Pulmonary artery endothelial cell (primary cell): ENCODE measurements around the gene CLPTM1L. TPM values are rescaled to one million over a fixed set of nuclear protein-coding genes. Genes with fewer than 3 reads are reported as not detected.

Source experiments
- DNase-seq: peaks from one replicate; pipeline ENCODE4 v3.0.0-alpha.2; 2011; ENCODE audit warnings: low read depth, low spot score
- total RNA-seq: library from RNA; depleted of rRNA; stranded (reverse); fragments of >200 nt; gene quantifications from 2 replicates; pipeline ENCODE4 v1.2.3, GENCODE V29; 2014

Gene CLPTM1L, protein sequence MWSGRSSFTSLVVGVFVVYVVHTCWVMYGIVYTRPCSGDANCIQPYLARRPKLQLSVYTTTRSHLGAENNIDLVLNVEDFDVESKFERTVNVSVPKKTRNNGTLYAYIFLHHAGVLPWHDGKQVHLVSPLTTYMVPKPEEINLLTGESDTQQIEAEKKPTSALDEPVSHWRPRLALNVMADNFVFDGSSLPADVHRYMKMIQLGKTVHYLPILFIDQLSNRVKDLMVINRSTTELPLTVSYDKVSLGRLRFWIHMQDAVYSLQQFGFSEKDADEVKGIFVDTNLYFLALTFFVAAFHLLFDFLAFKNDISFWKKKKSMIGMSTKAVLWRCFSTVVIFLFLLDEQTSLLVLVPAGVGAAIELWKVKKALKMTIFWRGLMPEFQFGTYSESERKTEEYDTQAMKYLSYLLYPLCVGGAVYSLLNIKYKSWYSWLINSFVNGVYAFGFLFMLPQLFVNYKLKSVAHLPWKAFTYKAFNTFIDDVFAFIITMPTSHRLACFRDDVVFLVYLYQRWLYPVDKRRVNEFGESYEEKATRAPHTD
- 343 and 431 TPM in 2 replicates for total RNA-seq

DNA sequence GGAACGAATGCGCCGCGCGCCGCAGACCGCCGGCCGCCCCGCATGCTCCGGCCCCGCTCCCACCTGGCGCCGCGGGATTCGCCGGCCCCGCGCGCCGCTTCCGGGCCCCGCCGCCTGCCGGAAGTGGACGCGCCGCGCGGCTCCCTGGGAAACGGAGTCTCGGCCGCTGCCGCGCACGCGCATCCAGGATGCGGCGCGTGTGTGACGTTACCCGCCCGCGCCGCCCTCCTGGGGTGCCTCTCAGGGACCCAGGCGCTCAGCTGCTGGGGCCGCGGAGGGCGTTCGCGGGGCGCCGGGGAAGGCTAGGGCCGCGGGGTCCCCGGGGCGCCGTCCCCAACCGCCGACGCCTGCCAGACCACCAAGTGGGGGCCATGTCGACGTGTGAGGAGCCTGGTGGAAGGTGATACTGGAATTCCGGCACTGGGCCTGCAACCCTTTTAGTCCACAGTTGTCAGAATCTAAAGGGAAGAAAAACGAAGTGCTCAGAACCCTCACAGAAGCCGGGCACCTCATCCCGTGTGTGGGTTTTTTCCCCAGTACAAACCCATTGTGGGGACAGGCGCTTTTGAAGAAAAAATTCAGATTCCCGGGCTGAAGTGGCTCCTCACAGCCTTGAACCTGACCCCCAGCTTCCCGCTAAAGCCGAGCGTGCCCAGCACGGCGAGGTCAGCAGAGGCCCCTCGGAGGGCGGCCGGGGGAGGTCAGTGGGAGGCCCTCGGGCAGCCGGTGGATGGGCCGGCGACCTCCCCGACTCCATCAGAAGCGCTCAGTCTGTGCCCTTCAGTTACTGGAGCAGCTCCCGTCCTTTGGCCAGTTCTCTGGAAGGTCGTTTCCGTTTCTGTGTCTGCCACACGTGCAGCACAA is at the start of gene CLPTM1L:
TSS of gene CLPTM1L (minus strand) at position 125 of the 864 bp plus-strand sequence. CDS start 258 bp downstream, outside the sequence.
- DNase-seq = peak; percentile 35

DNA sequence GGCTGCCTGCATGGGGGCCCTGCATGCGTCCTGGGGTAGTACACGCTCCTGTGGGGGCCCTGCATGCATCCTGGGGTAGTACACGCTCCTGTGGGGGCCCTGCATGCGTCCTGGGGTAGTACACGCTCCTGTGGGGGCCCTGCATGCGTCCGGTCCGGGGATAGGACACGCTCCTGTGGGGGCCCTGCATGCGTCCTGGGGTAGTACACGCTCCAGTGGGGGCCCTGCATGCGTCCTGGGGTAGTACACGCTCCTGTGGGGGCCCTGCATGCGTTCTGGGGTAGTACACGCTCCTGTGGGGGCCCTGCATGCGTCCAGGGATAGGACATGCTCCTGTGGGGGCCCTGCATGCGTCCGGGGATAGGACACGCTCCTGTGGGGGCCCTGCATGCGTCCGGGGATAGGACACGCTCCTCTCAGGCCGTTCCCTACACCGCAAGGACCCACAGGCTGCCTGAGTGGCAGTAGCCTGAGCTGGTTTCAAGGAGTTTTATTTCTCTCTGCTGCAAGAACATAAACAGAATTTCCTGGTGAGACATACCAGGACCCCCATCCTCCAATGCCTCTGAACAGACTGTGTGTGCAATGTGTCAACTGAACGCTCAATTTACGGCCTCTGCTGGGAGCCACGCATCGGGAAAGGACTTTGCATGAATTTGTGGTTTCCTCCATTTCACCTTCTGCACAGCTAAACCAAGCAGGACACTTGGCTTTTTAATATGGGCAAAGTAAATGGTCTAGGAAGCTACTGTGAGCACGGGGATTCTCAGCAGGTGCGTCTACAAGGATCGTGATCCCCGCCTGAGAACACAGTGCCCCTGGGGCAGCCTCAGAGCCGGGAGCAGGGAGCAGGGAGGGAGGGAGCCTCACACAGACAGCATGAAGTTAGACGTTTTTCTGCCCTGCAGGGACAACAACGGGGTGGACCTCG is 48.9 kb upstream of the CLPTM1L start:
- DNase-seq = no peak

DNA sequence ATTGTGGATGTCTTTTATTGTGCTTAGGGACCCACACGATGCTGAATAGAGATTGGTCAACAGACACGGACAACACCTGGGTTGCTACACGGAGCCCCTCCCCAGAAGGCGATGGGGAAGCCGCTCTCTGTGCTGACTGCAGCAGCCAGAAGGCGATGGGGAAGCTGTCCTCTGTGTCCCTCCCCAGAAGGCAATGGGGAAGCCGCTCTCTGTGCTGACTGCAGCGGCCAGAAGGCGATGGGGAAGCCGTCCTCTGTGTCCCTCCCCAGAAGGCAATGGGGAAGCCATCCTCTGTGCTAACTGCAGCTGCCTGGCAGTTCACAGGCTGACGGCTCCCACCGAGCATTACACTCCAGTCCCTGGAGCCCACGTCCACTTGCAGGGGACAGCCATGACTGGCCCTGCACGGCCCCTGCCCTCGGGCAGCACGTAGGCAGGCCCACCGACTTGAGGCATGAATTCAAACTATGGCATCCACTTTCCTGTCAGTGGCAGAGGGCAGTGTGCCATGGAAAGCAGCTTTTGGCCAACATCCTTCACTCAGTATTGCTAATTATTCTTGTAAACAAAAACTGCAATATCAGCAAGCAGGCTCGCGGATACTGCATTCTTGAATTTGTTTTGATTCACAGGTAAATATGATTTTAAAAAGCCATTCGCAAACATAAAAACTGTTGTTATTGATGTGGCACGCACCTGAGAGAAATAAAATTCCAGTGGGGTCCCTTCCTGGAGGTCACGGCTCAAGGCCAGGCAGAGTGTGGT is 48.1 kb upstream of the CLPTM1L start:
- no peak for DNase-seq

DNA sequence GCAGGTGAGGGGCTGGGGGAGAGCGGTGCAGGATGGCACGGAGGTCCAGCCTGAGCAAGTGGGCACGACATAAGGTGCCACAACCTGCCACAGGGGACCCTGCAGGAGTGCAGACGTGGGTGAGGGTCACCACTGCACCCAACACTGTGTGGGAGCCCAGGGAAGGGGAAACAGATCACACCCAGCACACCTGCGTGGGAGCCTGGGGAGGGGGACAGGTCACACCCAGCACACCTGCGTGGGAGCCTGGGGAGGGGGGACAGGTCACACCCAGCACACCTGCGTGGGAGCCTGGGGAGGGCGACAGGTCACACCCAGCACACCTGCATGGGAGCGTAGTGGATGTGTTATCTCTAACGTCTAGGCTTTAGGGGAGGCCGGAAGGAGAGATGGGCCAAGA is 47.4 kb upstream of the CLPTM1L start:
- no peak for DNase-seq

DNA sequence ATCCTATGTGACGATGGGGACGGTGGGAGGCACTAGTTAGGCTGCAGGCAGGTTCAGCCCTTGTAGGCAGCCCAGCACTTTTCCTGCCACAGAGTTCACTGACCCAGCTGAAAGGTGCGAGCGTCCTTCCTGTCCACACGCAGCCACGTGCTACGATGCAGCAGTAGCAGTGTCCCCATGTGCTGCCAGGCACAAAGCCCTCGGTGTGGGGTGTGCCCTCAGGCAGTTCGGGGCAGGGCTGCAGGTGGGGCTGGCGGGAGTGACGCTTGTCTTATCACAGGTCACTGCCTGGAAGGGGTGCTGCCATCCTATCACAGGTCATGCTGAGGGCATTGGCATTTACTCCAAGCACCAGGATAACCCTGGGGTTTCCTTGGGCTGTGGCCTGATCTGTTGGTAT is 46.8 kb upstream of the CLPTM1L start:
- no peak for DNase-seq

DNA sequence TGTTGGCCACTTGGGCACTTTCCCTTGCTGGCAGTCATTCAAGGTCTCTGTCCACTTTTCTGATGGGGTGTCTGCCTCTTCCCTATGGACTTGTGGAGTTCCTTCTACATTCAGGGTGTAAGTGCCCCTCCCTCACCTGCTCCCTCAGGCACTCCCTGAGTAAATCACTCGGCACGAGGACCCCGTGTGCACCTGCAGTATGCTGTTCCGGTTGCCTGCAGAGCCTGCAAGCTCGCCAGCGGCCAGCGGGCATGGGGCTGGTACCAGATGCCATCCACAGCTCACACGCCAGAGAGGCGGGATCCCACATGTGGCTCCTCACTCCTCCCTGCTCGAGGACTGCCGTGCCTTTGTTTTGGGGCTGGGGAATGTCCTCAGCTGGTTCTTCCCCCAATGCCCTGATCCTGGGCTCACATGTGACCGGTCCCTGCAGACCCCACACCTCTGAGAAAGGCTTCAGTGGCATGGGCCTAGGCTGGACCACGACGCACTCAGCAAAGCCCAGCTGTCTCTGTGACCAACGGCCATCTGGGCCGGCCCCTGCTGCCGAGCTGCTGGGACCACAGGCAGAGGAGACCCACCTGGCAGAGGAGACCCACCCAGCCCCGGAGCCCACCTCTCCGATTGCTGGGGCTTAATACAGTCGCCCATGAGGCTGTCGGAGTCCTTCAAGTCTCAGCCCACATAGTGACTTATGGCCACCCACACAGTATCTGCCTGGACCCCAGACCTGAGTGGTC is 46.1 kb upstream of the CLPTM1L start:
- DNase-seq = no peak

DNA sequence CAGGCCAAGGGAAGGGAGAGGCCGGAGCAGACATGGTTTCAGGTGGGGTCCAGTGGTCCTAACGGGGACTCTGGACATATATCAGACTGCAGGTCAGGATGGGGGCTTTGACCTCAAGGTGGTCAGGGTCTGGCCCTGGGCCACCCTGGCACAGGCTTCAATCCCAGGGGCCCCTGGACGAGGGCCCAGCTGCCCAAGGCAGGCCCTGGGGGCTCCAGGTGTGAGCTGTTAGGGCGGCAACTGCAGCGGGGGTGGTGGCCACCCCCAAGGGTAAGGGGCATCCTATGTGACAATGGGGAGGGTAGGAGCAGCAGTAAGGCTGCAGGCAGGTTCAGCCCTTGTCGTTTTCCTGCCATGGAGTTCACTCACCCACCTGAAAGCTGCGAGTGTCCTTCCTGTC is 45.4 kb upstream of the CLPTM1L start:
- DNase-seq = no peak

DNA sequence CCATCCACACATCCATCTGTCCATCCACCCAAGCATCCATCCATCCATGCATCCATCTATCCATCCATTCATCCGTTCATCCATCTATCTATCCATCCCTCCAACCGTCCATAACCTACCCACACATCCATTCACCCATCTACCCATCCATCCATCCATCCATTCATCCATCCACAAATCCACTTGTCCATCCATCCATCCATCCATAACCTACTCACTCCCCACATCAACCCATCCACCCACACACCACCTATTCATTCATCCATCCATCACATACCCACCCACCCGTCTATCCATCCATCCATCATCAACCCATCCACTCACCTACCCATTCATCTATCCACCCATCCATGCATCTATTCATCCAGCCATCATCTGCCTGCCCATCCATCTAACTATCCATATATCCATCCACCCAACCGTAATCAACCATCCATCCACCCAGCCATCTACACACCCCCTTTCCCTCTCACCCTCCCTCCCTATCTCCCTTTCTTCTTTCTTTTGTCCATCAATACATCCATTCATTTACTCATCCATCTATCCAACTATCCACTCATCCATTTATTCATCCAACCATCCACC is 43.6 kb upstream of the CLPTM1L start:
- no peak for DNase-seq

DNA sequence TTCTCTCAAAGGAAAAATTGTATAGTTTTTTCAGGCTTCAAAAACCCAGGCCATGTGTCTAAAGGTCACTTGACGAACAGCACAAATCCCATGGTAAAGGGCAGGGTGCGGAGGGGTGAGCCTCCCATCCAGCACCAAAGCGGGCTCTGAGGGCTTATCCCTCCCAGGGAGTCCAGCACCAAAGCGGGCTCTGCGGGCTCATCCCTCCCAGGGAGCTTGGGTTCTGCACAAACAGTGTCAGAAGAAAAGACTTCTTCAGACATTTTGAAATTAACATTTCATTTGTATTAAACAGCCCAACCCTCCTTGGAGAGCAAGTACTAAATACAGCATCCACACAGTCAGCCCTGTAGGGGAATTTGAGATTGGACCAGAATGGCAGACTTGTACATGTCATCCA is 43.0 kb upstream of the CLPTM1L start:
- no peak for DNase-seq

DNA sequence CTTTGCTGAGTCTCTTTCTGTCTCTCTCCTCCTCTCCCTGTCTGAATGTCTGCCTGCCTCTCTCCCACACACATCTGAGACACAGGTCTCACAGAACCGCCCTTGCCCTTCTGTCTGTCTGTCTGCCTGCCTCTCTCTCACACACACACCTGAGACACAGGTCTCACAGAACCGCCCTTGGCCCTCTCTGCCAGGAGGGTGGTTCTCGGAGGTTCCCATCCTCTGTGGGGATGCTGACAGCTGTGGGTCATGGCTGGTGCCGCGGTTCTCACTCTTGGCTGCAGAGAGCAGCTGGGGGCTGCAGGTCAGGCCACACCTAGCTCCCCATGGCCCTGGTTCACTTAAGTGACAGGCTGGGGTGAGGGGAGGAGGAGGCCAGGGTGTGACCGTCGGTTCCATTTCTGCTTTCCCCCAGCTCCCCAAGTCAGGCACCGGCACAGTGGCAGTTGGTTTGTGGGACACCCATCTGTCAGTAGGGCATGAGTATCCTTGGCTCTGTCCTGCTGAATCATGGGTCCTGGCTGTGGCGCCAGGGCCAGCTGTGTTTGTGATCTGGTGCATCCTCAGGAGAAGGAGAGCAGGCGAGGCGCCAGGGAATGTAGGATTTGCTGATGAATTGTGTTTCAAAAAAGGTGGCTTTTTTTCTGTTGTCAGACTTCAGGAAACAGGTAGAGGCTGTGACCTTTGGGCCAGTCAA is 42.3 kb upstream of the CLPTM1L start:
- no peak for DNase-seq

DNA sequence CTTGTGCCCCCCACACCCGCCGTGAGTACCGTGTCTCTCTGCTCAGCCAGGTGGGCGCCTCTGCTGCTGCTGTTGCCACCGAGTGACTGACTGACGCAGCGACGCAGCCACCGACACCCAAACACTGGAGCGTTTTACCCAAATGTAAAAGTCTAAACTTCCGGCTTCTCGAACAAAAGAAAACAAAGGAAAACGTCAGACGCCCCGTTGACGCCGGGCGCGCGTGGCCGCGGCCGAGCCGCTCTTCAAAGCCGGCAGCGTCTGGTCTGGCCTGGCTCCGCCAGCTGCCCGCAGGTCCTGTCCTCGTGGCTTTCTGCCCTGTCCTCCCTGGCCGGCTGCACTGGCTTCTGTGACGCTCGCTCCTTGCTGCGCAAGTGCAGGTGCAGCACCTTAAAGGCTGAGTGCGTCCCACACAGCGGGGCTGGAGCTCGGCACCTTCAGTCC is 41.4 kb upstream of the CLPTM1L start:
- DNase-seq = no peak

DNA sequence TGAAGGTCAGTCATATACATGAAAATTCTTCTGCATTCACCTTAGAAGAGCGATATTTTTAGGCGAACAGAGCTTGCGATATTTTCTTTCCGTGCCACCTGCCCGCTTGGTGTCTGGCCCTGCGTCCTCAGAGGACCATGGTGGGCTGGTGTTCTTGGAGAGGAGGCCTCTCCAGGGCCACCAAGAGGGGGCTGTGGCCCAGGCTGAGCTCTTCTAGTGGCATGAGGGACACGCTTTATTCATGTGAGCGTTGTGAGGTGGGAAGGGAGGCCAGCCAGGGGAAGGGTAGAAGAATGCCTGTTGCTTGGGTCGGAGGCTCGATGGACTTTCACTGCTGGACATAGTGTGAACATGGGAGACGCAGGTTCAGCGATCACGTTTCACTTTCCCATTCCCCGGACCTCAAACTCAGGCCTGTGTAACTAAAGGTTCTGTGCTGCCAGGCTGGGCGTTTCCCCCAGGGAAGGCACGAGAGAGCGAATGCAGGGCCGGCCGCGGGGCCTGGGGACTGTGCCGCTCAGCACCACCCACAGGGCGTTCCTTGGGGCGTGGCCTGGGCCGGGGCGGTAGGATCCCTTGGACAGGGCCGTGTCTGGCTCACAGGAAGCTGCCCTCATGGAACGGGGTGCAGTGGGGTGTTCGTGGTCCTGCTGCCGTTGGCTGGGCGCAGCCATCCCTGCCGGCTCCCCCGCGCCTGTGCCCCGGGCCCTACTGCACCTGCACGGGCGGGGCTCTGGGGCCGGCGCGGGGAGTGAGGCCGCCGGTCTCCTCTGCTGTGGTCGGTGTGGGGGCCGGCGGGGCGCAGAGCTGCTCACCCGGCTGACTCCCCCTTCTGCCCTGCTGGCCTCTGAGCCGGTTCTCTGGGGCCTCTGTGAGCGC is 40.7 kb upstream of the CLPTM1L start:
- DNase-seq = no peak

DNA sequence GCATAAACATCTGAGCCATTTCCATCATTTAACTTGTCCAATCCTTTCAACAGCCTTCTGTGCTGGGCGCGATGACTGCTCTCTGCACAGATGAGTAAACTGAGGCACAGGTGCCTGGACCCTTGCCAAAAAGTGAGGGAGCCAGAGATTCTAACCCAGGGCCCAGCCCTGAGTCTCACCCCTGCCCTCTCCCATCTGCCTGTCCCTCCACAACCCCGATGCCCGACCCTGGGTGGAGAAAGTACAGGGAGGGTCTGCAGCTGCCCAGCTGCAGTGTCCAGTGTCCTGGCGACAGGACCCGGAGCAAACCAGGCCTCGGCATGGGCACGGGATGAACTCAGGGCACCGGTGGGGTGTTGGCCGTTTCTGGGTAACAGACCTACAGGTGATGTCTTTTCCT is 39.6 kb upstream of the CLPTM1L start:
- no peak for DNase-seq

DNA sequence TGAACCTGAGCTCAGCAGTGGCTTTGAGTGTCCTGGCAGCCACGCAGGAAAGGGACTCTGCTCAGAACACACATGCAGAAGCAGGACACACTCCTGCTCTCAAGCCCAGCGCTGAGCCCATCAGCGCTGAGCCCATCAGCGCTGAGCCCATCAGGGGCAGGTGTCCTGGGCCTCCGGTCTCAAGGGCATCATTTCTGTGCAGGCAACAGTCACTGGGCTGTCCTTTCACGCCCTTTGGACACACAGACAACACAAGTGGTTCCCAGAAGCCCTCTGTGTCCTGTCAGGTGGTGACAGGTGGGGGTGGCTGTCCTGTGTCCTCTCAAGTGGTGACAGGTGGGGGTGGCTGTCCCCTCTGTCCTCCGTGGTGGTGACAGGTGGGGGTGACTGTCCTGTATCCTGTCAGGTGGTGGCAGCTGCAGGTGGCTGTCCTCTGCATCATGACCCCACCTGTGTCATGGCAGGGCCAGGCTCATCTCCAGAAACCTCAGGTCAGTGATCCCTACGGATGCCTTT is 39.0 kb upstream of the CLPTM1L start:
- DNase-seq = no peak

DNA sequence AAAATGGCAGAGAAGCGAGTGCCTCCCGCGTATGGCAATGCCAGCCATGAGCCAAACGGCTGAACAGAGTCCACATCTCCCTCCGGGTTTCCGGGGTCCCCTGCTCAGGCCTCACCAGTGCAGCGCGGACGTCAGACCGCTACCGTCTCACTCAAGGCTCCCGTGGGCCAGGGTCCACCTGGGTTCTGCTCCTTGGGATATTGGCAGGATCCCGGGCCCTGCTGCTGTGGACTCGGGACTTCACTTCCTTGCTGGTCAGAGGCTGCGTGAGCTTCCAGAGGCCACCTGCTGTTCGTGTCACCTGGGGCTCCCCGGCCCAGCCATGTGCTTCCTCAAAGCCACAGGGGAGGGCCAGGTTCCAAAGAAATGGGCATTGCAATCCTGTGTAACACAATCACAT is 38.4 kb upstream of the CLPTM1L start:
- no peak for DNase-seq

DNA sequence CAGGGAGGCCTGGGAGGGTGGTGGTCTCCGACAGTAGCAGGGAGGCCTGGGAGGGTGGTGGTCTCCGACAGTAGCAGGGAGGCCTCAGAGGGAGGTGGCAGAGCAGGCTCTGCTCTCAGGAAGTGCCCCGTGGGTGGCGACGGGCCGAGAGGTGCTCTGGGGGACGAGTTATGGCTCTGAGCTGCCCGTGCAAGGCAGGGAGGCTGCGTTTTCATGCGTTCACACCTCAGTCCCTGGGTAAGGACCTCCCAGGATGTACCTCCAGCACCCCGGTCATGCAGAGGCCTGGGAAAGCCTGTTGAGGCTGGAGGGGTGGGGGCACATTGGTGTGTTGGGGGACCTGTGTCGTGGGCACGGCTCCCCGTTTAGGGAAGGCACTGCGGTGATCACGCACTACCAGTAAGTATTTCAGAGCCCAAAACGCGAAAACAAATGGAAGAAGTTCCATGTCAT is 37.4 kb upstream of the CLPTM1L start:
- no peak for DNase-seq
